ENCODE data around the gene COL5A1.

- no peak for TF ChIP-seq CTCF (IDR thresholded peaks at IDR 0.05)
- TF ChIP-seq EZH2 (IDR thresholded peaks at IDR 0.05) = no peak
Observed at GRCh38 chr9:134624137-134624591, 17.4 kb upstream of the COL5A1 start.
